Esophagus (tissue), 2 donors: ENCODE measurements around the gene WBP1L. TPM values are rescaled to one million over a fixed set of nuclear protein-coding genes. Genes with fewer than 3 reads are reported as not detected.

Experiments
- H3K27ac ChIP-seq, 2 donors: one replicate each; pipeline ENCODE4 v1.5.1; 2013; ENCODE audit warnings: low read depth in 2 of 2, mild to moderate bottlenecking in 2 of 2, inconsistent platforms in 1 of 2, low read length in 1 of 2, moderate library complexity in 1 of 2
- H3K27me3 ChIP-seq, 2 donors: one replicate each; pipeline ENCODE4 v1.6.1; 2013; ENCODE audit warnings: low read length in 2 of 2, control low read depth in 1 of 2, mild to moderate bottlenecking in 1 of 2; ENCODE audit not compliant: insufficient read depth in 2 of 2, control insufficient read depth in 1 of 2
- H3K36me3 ChIP-seq, 2 donors: one replicate each; pipeline ENCODE4 v1.6.1; 2013; ENCODE audit warnings: low read length in 1 of 2; ENCODE audit not compliant: control insufficient read depth in 2 of 2, insufficient read depth in 2 of 2
- H3K4me1 ChIP-seq, 2 donors: one replicate each; pipeline ENCODE4 v1.6.1; 2013; ENCODE audit warnings: low read length in 1 of 2; ENCODE audit not compliant: control insufficient read depth in 2 of 2, insufficient read depth in 2 of 2
- H3K4me3 ChIP-seq, 2 donors: one replicate each; pipeline ENCODE4 v1.5.1; 2013; ENCODE audit warnings: low read length in 2 of 2, mild to moderate bottlenecking in 2 of 2, low read depth in 1 of 2, moderate library complexity in 1 of 2
- H3K9me3 ChIP-seq, 2 donors: one replicate each; pipeline ENCODE4 v1.6.1; 2013; ENCODE audit warnings: mild to moderate bottlenecking in 2 of 2, low read depth in 1 of 2, low read length in 1 of 2, moderate library complexity in 1 of 2; ENCODE audit not compliant: control insufficient read depth in 2 of 2, insufficient read depth in 1 of 2
- WGBS, 2 donors: extraction: QIAGEN DNeasy Blood & Tissue Kit; methylation state at CpG; one replicate each; pipeline ENCODE4 v1.1.7; 2013; 5-methylcytosine and 5-hydroxymethylcytosine counted together
- polyA plus RNA-seq, 2 donors: library from polyadenylated mRNA; stranded (reverse); fragments of 200-250 nt; gene quantifications; one replicate each; pipeline ENCODE4 v1.2.3, GENCODE V29; 2013
- donor health status: healthy with polysubstance abuse.
- donor health status: Bipolar disorder and iron deficiency.

The WBP1L gene
- polyA plus RNA-seq, 2 donors: 13.4 to 17.1 TPM

DNA sequence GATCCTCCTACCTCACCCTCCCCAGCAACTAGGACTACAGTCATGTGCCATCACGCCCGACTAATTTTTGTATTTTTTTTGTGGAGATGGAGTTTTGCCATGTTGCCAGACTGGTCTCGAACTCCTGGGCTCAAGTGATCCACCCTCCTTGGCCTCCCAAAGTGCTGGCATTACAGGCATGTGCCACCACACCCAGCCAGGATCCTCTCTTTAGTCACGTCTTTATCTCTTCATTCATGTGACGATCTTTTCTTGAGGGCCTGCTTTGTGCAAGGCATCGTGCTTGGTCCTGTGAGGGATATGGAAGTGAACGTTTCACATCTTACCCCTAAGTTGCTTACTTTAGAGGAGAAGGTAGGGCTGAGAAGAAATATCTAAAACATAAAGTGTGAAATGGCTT lies 21.6 kb downstream of the WBP1L start:
- no peaks in the 10 kb centered on the region for H3K27me3 ChIP-seq
- WGBS, 2 donors: 72 to 75% methylated on average over 7 of the region's 7 CpGs
- peaks cover 0 to 5% of the 10 kb centered on the region in 2 donors for H3K36me3 ChIP-seq
- peaks cover under 1 to 8% of the 10 kb centered on the region in 2 donors for H3K4me1 ChIP-seq
- no peaks in the 10 kb centered on the region for H3K9me3 ChIP-seq
- H3K4me3 ChIP-seq: no peak overlapping the region
- peak overlapping the region in 1 of 2 donors; percentile 13 for H3K27ac ChIP-seq

DNA sequence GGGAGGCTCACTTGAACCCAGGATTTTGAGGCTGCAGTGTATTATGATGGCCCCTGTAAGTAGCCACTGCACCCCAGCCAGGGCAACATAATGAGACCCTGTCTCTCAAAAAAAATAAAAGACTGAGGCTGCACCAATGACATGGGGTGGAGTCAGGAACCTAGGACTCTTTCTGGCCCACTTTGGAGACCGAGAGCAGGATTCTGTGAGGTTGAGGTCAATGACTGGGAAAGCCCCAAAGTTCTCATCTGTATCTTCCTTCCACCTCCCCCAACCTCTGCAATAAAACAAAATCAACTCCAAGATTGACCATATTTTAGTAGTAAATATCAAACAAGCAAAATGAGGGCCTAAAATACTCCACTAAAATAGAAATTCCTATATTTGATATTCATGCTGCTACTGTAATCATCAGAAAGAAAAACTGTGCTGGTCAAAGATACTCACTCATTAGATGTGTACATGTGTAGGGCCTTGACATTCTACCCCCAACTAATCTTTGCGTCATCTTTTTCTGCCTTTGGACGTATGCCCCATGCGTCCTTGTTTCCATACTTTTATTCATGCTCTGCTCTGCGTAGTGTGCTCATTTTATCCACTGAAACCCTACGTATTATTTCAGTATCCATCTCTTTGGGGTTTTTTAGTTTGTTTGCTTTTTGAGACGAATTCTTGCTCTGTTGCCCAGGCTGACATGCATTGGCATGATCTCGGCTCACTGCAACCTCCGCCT lies 23.8 kb downstream of the WBP1L start:
- Histone ChIP-seq H3K4me3 (no peak overlapping the region), H3K27ac (no peak overlapping the region), H3K4me1 (peaks cover 3 to 13% of the 10 kb centered on the region in 2 donors), H3K36me3 (peaks cover 0 to 5% of the 10 kb centered on the region in 2 donors), H3K9me3 (no peaks in the 10 kb centered on the region), H3K27me3 (no peaks in the 10 kb centered on the region)
- WGBS, 2 donors: 72 to 79% methylated on average over 9 of the region's 9 CpGs

DNA sequence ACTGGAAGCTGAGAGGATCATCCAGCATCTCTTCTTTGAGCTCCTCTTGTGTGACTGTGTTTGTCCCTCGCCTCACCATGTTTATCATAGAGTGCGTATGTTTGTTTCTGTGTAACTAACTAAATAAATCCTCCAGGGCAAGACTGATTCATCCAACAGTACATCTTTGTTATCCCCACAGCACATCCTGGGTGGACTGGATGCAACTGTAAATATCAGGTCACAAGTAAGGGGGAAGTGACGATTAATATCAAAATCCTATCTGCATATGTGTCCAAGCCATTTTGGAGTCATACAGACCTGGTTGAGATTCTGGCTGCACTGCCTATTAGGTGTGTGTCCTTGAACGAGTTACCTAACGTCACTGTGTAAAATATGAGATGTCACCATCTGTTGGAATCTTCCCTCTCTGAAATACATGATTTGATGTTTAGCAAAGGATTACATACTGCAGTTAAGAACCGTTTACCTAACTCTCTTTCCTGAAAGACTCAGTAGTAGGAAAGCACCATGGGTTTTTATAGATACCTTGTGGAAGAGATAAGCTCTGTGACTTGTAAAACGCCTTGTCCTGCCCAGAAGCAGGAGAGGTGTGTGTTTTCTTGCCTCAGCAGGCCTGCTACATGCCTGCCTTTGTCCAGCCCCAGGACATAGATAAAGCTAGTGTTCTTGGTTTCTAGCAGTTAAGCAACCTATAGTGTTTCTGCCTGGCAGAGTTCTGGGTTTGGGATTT lies 25.8 kb downstream of the WBP1L start:
- Histone ChIP-seq H3K27ac (peak overlapping the region in 1 of 2 donors; percentile 18), H3K4me1 (peaks cover 3 to 18% of the 10 kb centered on the region in 2 donors)

GRCh38 chr10:102770108-102770482 lies 26.3 kb downstream of the WBP1L start:
- H3K36me3 ChIP-seq: no peaks in the 10 kb centered on the region
- no peak overlapping the region for H3K4me3 ChIP-seq
- H3K27ac ChIP-seq: peak overlapping the region in 1 of 2 donors; percentile 23
- H3K9me3 ChIP-seq: no peaks in the 10 kb centered on the region
- no peaks in the 10 kb centered on the region for H3K27me3 ChIP-seq
- 52 to 61% methylated on average over 3 of the region's 3 CpGs for WGBS, 2 donors
- H3K4me1 ChIP-seq: peaks cover 3 to 19% of the 10 kb centered on the region in 2 donors

More for the DNA sequence above, 25.8 kb downstream of the WBP1L start:
- H3K36me3 ChIP-seq: no peaks in the 10 kb centered on the region
- WGBS, 2 donors: 49 to 53% methylated on average over 7 of the region's 7 CpGs
- H3K4me3 ChIP-seq: no peak overlapping the region
- H3K9me3 ChIP-seq: no peaks in the 10 kb centered on the region
- no peaks in the 10 kb centered on the region for H3K27me3 ChIP-seq

DNA sequence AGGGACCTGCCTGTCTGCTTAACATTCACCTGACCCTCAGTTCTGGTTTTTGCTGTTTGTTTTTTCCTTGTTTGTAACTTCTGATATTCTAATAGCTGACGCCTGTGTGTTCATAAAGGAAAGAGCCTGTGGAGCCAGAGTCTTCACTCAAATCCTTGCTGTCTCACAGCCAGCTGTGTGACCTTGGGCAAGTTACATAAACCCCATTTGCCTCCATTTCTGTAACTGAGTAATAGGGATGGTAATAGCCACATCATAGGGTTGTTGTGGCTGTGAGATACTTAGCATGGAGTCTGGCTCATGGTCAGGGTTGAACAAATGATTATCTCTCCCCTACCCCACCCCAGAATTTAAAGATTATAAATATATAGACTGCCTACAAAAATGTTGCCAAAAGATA lies 27.0 kb downstream of the WBP1L start:
- WGBS, 2 donors: 43 to 58% methylated on average over 1 of the region's 1 CpG
- H3K9me3 ChIP-seq: no peaks in the 10 kb centered on the region
- no peaks in the 10 kb centered on the region for H3K27me3 ChIP-seq
- no peak overlapping the region for H3K4me3 ChIP-seq
- peaks cover 3 to 17% of the 10 kb centered on the region in 2 donors for H3K4me1 ChIP-seq
- no peaks in the 10 kb centered on the region for H3K36me3 ChIP-seq
- peak overlapping the region in 1 of 2 donors; percentile 23 for H3K27ac ChIP-seq

GRCh38 chr10:102773320-102773719 lies 29.6 kb downstream of the WBP1L start:
- Histone ChIP-seq H3K27ac (no peak overlapping the region), H3K27me3 (no peaks in the 10 kb centered on the region), H3K4me3 (no peak overlapping the region), H3K4me1 (peaks cover 8 to 33% of the 10 kb centered on the region in 2 donors), H3K9me3 (no peaks in the 10 kb centered on the region), H3K36me3 (peaks cover 0 to 4% of the 10 kb centered on the region in 2 donors)
- 26 to 32% methylated on average over 1 of the region's 1 CpG for WGBS, 2 donors

DNA sequence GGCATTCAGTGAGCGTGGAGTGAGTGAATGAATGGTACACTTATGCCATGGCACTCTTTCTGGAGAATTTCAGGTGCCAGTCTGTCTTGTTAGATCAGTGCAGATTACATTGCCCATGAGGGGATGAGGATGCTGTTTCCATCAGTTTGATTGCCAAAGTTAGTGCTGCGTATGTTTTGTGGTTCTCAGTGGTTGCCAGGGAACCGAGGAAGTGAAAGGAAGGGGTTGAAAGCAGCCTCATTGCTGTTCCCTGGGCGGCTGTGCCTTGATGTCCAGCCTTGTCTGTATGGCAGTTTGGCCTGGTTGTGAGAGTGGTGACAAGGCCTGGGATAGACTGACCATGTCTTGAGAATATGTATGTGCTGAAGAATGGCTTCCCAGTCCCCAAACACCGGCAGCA lies 30.2 kb downstream of the WBP1L start:
- Histone ChIP-seq H3K27me3 (no peaks in the 10 kb centered on the region), H3K9me3 (no peaks in the 10 kb centered on the region), H3K36me3 (peaks cover 0 to 4% of the 10 kb centered on the region in 2 donors), H3K27ac (peak overlapping the region; percentile 2 to 34), H3K4me3 (no peak overlapping the region), H3K4me1 (peaks cover 8 to 34% of the 10 kb centered on the region in 2 donors)
- WGBS, 2 donors: 64 to 71% methylated on average over 5 of the region's 5 CpGs

DNA sequence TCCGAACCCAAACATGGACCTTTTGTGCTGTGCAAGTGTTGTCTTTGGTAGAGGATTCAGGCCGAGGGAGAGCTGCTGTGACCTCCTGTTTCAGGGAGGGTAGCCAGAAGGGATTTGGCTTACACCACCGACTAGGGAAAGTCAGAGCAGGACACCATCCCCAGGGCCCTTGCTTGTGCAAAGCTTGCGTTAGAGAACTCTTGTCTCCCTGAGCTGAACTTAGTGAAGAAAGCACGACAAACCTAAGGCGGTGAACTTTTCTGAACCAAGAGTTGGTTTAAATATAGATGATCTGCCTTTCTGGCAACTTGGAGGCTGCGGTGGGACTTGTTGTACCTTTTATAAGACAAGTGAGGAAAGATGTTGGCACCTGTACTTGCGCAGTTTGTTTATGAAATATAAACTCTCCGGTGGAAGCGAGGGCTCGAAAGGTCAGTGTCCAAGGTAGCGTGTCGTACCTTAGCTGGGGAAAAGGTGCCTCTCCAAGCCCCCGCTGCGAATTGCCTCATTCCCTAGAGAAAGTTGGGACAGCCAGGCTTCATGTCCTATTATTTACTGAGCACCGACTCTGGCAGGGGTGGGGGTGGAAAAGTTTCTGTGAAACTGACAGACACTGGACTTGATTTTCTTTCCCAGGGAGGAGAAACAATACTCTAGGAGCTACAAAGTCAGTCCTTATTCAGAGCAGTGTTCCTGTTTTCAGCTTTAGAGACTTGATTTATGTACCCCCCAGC lies 31.6 kb downstream of the WBP1L start:
- H3K27ac ChIP-seq: peak overlapping the region; percentile 85 to 86
- H3K36me3 ChIP-seq: peaks cover 0 to 4% of the 10 kb centered on the region in 2 donors
- no peaks in the 10 kb centered on the region for H3K27me3 ChIP-seq
- H3K9me3 ChIP-seq: no peaks in the 10 kb centered on the region
- H3K4me3 ChIP-seq: no peak overlapping the region
- 58 to 61% methylated on average over 16 of the region's 16 CpGs for WGBS, 2 donors
- H3K4me1 ChIP-seq: peaks cover 12 to 33% of the 10 kb centered on the region in 2 donors

DNA sequence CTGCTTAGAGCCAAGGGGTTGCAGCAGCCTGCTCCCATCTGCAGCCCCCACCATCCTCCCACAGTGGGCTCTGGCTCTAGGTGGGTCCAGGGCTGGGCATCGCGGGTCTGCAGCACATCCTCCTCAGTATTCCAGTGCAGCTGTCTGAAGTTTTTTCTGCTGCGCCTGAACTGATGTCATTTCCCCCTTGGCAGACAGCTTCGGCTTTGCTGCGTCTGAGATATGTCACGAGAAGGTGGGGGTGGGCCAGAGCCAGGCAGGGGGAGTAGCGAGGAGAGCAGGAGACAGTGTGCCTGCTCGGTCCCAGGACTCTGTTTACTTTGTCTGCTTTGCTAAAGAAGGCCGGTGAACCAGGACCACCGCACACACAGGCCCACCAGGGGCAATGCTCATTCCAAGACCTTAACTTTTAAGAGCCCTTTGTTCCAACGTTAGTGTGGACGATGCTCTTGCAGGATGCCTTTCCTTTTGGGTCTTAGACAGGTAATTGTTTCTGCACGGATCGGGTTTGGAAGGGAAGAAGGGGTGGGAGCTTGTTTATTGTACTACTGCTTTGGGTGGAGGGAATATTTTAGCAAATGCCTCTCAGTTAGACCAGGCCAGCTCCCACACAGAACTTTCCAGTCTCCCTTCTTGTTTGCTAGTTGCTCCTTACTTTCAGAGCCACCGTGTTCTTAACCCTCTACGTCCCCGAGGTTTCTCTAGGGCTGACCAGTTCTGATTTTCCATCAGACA lies 32.4 kb downstream of the WBP1L start:
- peak overlapping the region; percentile 85 to 86 for H3K27ac ChIP-seq
- 36 to 37% methylated on average over 17 of the region's 17 CpGs for WGBS, 2 donors
- peaks cover 10 to 32% of the 10 kb centered on the region in 2 donors for H3K4me1 ChIP-seq
- H3K9me3 ChIP-seq: no peaks in the 10 kb centered on the region
- H3K36me3 ChIP-seq: peaks cover 0 to 4% of the 10 kb centered on the region in 2 donors
- no peaks in the 10 kb centered on the region for H3K27me3 ChIP-seq
- H3K4me3 ChIP-seq: peak overlapping the region; percentile 8 to 16
